Measurements from ENCODE around the gene CDC37.

CDC37 gene

GRCh38 chr19:10403137-10404021, at the start of gene CDC37:
TSS of gene CDC37 (minus strand) at chr19:10403542. CDS start at chr19:10403479, 63 bp downstream.
- Histone ChIP-seq H3K27ac (ENCODE audit: low read length) (no peak within 1 kb of the TSS), H3K4me1 (ENCODE audit: insufficient read depth, low read length) (peaks cover 4% of the 10 kb centered on the region; the same call in 1 of the 2 replicates), H3K9ac (ENCODE audit: low read depth, low read length) (peak within 1 kb of the TSS; percentile 95), H3K27me3 (ENCODE audit: insufficient read depth, low read length) (peaks cover 40% of the 10 kb centered on the region), H3K4me3 (ENCODE audit: low read length) (peak within 1 kb of the TSS; percentile 97), H3K36me3 (ENCODE audit: insufficient read depth, low read depth, low read length) (peaks cover 18% of the 10 kb centered on the region), H3K9me3 (ENCODE audit: insufficient read depth, low read depth, low read length) (no peaks in the 10 kb centered on the region)

GRCh38 chr19:10450853-10451609, 47.7 kb upstream of the CDC37 start:
- H3K9me3 ChIP-seq (ENCODE audit: insufficient read depth, low read depth, low read length): no peaks in the 10 kb centered on the region
- H3K4me3 ChIP-seq (ENCODE audit: low read length): no peak overlapping the region
- H3K36me3 ChIP-seq (ENCODE audit: insufficient read depth, low read depth, low read length): no peaks in the 10 kb centered on the region
- H3K4me1 ChIP-seq (ENCODE audit: insufficient read depth, low read length): peaks cover 3% of the 10 kb centered on the region; the same call in 1 of the 2 replicates
- no peaks in the 10 kb centered on the region; the same call in 1 of the 2 replicates for H3K27me3 ChIP-seq (ENCODE audit: insufficient read depth, low read length)
- no peak overlapping the region for H3K9ac ChIP-seq (ENCODE audit: low read depth, low read length)
- H3K27ac ChIP-seq (ENCODE audit: low read length): no peak overlapping the region

GRCh38 chr19:10450191-10450852, 47.0 kb upstream of the CDC37 start:
- Histone ChIP-seq H3K9ac (ENCODE audit: low read depth, low read length) (no peak overlapping the region), H3K27me3 (ENCODE audit: insufficient read depth, low read length) (no peaks in the 10 kb centered on the region; the same call in 1 of the 2 replicates), H3K36me3 (ENCODE audit: insufficient read depth, low read depth, low read length) (no peaks in the 10 kb centered on the region), H3K4me3 (ENCODE audit: low read length) (no peak overlapping the region), H3K27ac (ENCODE audit: low read length) (no peak overlapping the region), H3K9me3 (ENCODE audit: insufficient read depth, low read depth, low read length) (no peaks in the 10 kb centered on the region), H3K4me1 (ENCODE audit: insufficient read depth, low read length) (peaks cover 3% of the 10 kb centered on the region; the same call in 1 of the 2 replicates)

- Histone ChIP-seq H3K27me3 (ENCODE audit: insufficient read depth, low read length) (no peaks in the 10 kb centered on the region; the same call in 1 of the 2 replicates), H3K9me3 (ENCODE audit: insufficient read depth, low read depth, low read length) (no peaks in the 10 kb centered on the region), H3K36me3 (ENCODE audit: insufficient read depth, low read depth, low read length) (no peaks in the 10 kb centered on the region), H3K4me1 (ENCODE audit: insufficient read depth, low read length) (peaks cover 2% of the 10 kb centered on the region; the same call in 1 of the 2 replicates), H3K27ac (ENCODE audit: low read length) (no peak overlapping the region), H3K4me3 (ENCODE audit: low read length) (no peak overlapping the region), H3K9ac (ENCODE audit: low read depth, low read length) (no peak overlapping the region)
These were observed 45.7 kb upstream of the CDC37 start for GRCh38 chr19:10449037-10449436.

GRCh38 chr19:10442698-10443097, 39.4 kb upstream of the CDC37 start:
- Histone ChIP-seq H3K27ac (ENCODE audit: low read length) (no peak overlapping the region), H3K27me3 (ENCODE audit: insufficient read depth, low read length) (no peaks in the 10 kb centered on the region), H3K9me3 (ENCODE audit: insufficient read depth, low read depth, low read length) (no peaks in the 10 kb centered on the region), H3K4me1 (ENCODE audit: insufficient read depth, low read length) (no peaks in the 10 kb centered on the region), H3K4me3 (ENCODE audit: low read length) (no peak overlapping the region), H3K9ac (ENCODE audit: low read depth, low read length) (no peak overlapping the region), H3K36me3 (ENCODE audit: insufficient read depth, low read depth, low read length) (no peaks in the 10 kb centered on the region)

GRCh38 chr19:10439588-10439987, 36.2 kb upstream of the CDC37 start:
- Histone ChIP-seq H3K36me3 (ENCODE audit: insufficient read depth, low read depth, low read length) (no peaks in the 10 kb centered on the region), H3K27me3 (ENCODE audit: insufficient read depth, low read length) (no peaks in the 10 kb centered on the region), H3K9me3 (ENCODE audit: insufficient read depth, low read depth, low read length) (no peaks in the 10 kb centered on the region), H3K4me3 (ENCODE audit: low read length) (no peak overlapping the region), H3K27ac (ENCODE audit: low read length) (no peak overlapping the region), H3K4me1 (ENCODE audit: insufficient read depth, low read length) (no peaks in the 10 kb centered on the region), H3K9ac (ENCODE audit: low read depth, low read length) (no peak overlapping the region)

GRCh38 chr19:10433131-10433536, 29.8 kb upstream of the CDC37 start:
- Histone ChIP-seq H3K4me3 (ENCODE audit: low read length) (no peak overlapping the region), H3K9ac (ENCODE audit: low read depth, low read length) (no peak overlapping the region), H3K9me3 (ENCODE audit: insufficient read depth, low read depth, low read length) (no peaks in the 10 kb centered on the region), H3K36me3 (ENCODE audit: insufficient read depth, low read depth, low read length) (no peaks in the 10 kb centered on the region), H3K4me1 (ENCODE audit: insufficient read depth, low read length) (peaks cover 4% of the 10 kb centered on the region; the same call in 1 of the 2 replicates), H3K27me3 (ENCODE audit: insufficient read depth, low read length) (peaks cover 61% of the 10 kb centered on the region), H3K27ac (ENCODE audit: low read length) (no peak overlapping the region)

GRCh38 chr19:10432736-10433130, 29.4 kb upstream of the CDC37 start:
- H3K9ac ChIP-seq (ENCODE audit: low read depth, low read length): no peak overlapping the region
- peaks cover 4% of the 10 kb centered on the region; the same call in 1 of the 2 replicates for H3K4me1 ChIP-seq (ENCODE audit: insufficient read depth, low read length)
- H3K36me3 ChIP-seq (ENCODE audit: insufficient read depth, low read depth, low read length): no peaks in the 10 kb centered on the region
- no peak overlapping the region for H3K27ac ChIP-seq (ENCODE audit: low read length)
- no peak overlapping the region; the same call in 1 of the 2 replicates for H3K4me3 ChIP-seq (ENCODE audit: low read length)
- peaks cover 65% of the 10 kb centered on the region for H3K27me3 ChIP-seq (ENCODE audit: insufficient read depth, low read length)
- H3K9me3 ChIP-seq (ENCODE audit: insufficient read depth, low read depth, low read length): no peaks in the 10 kb centered on the region

- Histone ChIP-seq H3K9ac (ENCODE audit: low read depth, low read length) (no peak overlapping the region), H3K27me3 (ENCODE audit: insufficient read depth, low read length) (peaks cover 71% of the 10 kb centered on the region), H3K4me1 (ENCODE audit: insufficient read depth, low read length) (peaks cover 4% of the 10 kb centered on the region; the same call in 1 of the 2 replicates), H3K36me3 (ENCODE audit: insufficient read depth, low read depth, low read length) (no peaks in the 10 kb centered on the region), H3K27ac (ENCODE audit: low read length) (no peak overlapping the region), H3K9me3 (ENCODE audit: insufficient read depth, low read depth, low read length) (no peaks in the 10 kb centered on the region), H3K4me3 (ENCODE audit: low read length) (no peak overlapping the region; the same call in 1 of the 2 replicates)
These were observed 28.8 kb upstream of the CDC37 start for GRCh38 chr19:10431943-10432735.

- peaks cover 78% of the 10 kb centered on the region for H3K27me3 ChIP-seq (ENCODE audit: insufficient read depth, low read length)
- H3K9ac ChIP-seq (ENCODE audit: low read depth, low read length): no peak overlapping the region
- H3K4me1 ChIP-seq (ENCODE audit: insufficient read depth, low read length): peaks cover 4% of the 10 kb centered on the region; the same call in 1 of the 2 replicates
- no peaks in the 10 kb centered on the region for H3K36me3 ChIP-seq (ENCODE audit: insufficient read depth, low read depth, low read length)
- H3K9me3 ChIP-seq (ENCODE audit: insufficient read depth, low read depth, low read length): no peaks in the 10 kb centered on the region
- no peak overlapping the region for H3K27ac ChIP-seq (ENCODE audit: low read length)
- H3K4me3 ChIP-seq (ENCODE audit: low read length): no peak overlapping the region; the same call in 1 of the 2 replicates
These were observed 28.1 kb upstream of the CDC37 start for GRCh38 chr19:10431254-10431942.
